ENCODE data around the gene LEPROT. TPM values are rescaled to one million over a fixed set of nuclear protein-coding genes. Genes with fewer than 3 reads are reported as not detected.

The LEPROT gene
- total RNA-seq, 1 experiment from 2014 or later: 63.1 TPM

DNA sequence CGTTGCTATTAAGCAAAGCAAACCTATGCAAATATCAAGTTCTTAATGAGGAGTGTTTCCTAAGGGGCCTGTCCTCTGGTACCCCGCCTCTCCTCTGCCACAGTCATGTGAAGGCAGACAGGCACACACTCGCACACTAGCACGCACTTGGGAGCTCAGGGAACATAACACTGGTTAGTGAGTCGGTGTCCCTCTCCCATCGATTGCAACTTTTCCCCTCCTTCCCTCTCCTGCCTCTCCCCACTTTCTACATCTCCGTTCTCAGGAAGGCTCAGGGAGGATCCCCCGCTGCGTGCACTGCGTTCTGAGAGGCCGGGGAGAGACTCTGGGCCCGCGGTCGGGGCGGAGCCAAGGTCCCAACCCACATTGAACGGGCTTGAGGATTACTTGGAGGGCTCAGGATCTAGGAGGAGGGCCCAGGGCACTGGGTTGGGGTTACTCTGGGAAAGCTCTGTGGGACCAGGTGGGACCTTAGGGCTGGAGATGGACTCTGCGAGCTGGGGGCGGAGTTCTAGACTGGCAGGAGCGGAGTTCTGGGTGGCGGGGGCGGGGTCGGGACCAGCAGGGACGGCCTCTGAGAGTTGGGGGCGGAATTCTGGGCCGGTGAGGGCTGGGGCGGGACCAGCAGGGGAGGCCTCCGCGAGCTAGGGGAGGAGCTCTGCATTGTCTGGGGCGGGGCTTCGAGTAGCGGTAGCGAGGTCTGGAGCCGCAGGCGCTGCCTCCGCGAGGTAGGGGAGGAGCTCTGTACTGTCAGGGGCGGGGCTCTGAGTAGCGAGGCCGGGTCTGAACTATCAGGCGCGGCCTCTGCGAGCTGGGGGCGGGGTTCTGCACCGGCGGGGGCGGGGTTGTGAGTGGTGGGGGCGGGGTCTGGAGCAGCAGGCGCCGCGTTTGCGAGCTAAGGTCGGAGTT is 533 bp upstream of the LEPROT start:
- intact Hi-C loops (cut with micrococcal nuclease): loop anchor here (1.0 to 10.0 kb wide), 6 partner anchors 77 to 1515 kb away; partner anchors contain the start of gene DNAJC6
- ChIA-PET CTCF (interaction anchor here (0.5 to 2.2 kb wide), 15 partner anchors 9 to 268 kb away, joined by 3 to 8 read pairs (median 4); no protein-coding TSS in a partner anchor), POLR2A (interaction anchor here (0.6 to 8.2 kb wide), 35 partner anchors 8 to 672 kb away, joined by 3 to 144 read pairs (median 4); partner anchors contain the start of gene DNAJC6)
- peak; percentile 97 for DNase-seq (ENCODE audit: unreplicated experiment)
- Mint-ChIP-seq H3K4me1 (ENCODE audit: insufficient read depth, unreplicated experiment) (peaks cover 28% of the 10 kb centered on the region), H3K27ac (ENCODE audit: low read depth, unreplicated experiment) (no peak overlapping the region), H3K4me3 (ENCODE audit: unreplicated experiment) (no peak overlapping the region), H3K27me3 (ENCODE audit: insufficient read depth, unreplicated experiment) (no peaks in the 10 kb centered on the region), H3K9me3 (ENCODE audit: unreplicated experiment) (no peaks in the 10 kb centered on the region), H3K36me3 (ENCODE audit: insufficient read depth, unreplicated experiment) (peaks cover 5% of the 10 kb centered on the region)
- TF ChIP-seq, protein P1, sequence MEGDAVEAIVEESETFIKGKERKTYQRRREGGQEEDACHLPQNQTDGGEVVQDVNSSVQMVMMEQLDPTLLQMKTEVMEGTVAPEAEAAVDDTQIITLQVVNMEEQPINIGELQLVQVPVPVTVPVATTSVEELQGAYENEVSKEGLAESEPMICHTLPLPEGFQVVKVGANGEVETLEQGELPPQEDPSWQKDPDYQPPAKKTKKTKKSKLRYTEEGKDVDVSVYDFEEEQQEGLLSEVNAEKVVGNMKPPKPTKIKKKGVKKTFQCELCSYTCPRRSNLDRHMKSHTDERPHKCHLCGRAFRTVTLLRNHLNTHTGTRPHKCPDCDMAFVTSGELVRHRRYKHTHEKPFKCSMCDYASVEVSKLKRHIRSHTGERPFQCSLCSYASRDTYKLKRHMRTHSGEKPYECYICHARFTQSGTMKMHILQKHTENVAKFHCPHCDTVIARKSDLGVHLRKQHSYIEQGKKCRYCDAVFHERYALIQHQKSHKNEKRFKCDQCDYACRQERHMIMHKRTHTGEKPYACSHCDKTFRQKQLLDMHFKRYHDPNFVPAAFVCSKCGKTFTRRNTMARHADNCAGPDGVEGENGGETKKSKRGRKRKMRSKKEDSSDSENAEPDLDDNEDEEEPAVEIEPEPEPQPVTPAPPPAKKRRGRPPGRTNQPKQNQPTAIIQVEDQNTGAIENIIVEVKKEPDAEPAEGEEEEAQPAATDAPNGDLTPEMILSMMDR (IDR thresholded peaks at IDR 0.05; ENCODE audit: unreplicated experiment): no peak
- BruUV-seq (replicated peaks): no TSS peak

DNA sequence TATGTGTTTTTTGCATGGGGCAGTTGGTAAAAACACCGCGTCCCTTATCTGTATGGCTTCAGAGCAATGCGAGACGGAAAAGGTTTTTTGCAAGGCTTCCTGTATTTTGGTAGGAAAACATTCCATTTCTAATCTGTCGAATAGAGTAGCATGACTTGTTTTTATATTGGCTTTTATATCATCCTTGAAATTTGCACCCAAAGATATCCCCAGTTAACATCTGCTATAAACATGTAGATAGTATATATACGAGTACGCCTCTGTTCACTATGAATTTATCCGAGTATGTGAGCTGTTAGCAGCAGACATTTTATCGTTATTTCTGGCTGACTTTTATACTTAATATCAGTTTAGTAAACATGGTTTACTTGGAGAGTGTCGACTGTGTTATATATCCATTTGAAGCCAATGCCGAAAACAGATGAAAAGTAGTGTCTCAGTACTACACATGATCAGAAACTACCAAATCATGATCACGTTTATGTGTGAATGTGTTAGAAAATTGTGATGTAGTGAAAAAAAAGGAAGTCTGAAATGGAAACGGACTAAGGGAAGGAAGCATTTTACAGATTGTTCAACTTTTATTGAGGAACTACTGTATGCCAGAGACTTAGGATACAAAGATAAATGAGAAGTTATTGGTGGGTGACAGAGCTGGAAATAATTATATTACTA is 1.0 kb downstream of the LEPROT start:
- H3K36me3 Mint-ChIP-seq (ENCODE audit: insufficient read depth, unreplicated experiment): peaks cover 18% of the 10 kb centered on the region
- DNase-seq (ENCODE audit: unreplicated experiment): no peak
- no peaks in the 10 kb centered on the region for H3K27me3 Mint-ChIP-seq (ENCODE audit: insufficient read depth, unreplicated experiment)
- H3K4me3 Mint-ChIP-seq (ENCODE audit: unreplicated experiment): no peak overlapping the region
- TSS peak; percentile 49 for BruUV-seq (replicated peaks)
- intact Hi-C loops (cut with micrococcal nuclease): loop anchor here (2.0 to 10.0 kb wide), 5 partner anchors 113 to 1513 kb away; partner anchors contain the start of gene DNAJC6
- no peaks in the 10 kb centered on the region for H3K9me3 Mint-ChIP-seq (ENCODE audit: unreplicated experiment)
- ChIA-PET POLR2A (interaction anchor here (0.6 to 8.2 kb wide), 16 partner anchors 12 to 845 kb away, joined by 3 to 144 read pairs (median 4); no protein-coding TSS in a partner anchor), CTCF (interaction anchor here (0.6 to 2.1 kb wide), 8 partner anchors 9 to 1893 kb away, joined by 3 to 8 read pairs (median 4); no protein-coding TSS in a partner anchor)
- H3K4me1 Mint-ChIP-seq (ENCODE audit: insufficient read depth, unreplicated experiment): peaks cover 43% of the 10 kb centered on the region
- TF ChIP-seq, protein P1 (IDR thresholded peaks at IDR 0.05; ENCODE audit: unreplicated experiment): no peak
- no peak overlapping the region for H3K27ac Mint-ChIP-seq (ENCODE audit: low read depth, unreplicated experiment)

DNA sequence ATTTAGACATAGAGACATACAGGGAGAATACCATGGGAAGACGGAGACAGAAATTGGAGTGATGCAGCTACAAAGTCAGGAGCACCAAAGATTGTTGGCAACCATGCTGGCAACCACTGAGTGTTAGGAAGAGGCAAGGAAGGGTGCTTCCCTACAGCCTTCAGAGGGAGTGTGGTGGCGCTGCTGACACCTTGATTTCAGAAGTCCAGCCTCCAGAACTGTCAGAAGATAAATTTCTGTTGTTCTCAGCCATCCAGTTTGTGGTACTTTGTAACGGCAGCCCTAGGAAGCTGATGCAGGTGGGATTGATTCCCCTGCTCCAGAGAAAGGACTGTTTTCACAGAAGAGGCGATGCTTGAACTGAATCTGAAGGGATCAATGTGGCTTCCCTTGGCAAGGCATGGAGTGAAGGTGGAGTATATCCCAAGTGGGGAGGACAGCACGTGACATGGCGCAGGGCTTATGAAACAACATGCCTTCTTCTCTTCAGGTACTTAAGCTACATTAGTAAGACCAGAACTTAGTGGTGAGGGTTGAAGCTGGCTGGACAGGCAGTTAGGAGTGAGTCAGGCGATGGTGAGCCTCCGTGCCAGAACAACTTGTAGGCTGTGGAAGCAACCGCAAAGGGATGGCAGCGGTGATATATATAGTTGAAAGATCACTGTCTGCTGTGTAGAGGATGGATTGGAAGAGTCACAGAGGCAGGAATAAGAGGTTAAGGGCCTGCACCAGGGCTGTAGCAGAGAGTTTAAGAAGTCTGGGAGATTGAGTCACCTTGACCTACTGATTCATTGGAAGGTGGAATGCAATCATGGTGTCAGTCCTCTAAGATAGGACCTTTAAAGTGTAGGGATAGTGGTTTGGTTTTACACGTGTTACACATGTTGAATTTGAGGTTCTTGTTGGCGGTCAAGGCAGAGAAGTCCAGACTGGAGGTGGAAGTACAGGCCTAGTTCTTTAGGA is 2.1 kb downstream of the LEPROT start:
- intact Hi-C loops (cut with micrococcal nuclease): loop anchor here (5.0 to 10.0 kb wide), 3 partner anchors 250 to 1512 kb away; no protein-coding TSS in a partner anchor
- DNase-seq (ENCODE audit: unreplicated experiment): peak; percentile 91
- H3K27ac Mint-ChIP-seq (ENCODE audit: low read depth, unreplicated experiment): no peak overlapping the region
- ChIA-PET POLR2A (interaction anchor here (0.6 to 8.2 kb wide), 21 partner anchors 8 to 844 kb away, joined by 3 to 144 read pairs (median 3); no protein-coding TSS in a partner anchor), CTCF (interaction anchor here (0.6 to 2.1 kb wide), 14 partner anchors 8 to 1892 kb away, joined by 3 to 8 read pairs (median 4); no protein-coding TSS in a partner anchor)
- H3K27me3 Mint-ChIP-seq (ENCODE audit: insufficient read depth, unreplicated experiment): no peaks in the 10 kb centered on the region
- TF ChIP-seq, protein P1 (IDR thresholded peaks at IDR 0.05; ENCODE audit: unreplicated experiment): no peak
- H3K4me3 Mint-ChIP-seq (ENCODE audit: unreplicated experiment): no peak overlapping the region
- no TSS peak for BruUV-seq (replicated peaks)
- H3K36me3 Mint-ChIP-seq (ENCODE audit: insufficient read depth, unreplicated experiment): peaks cover 24% of the 10 kb centered on the region
- no peaks in the 10 kb centered on the region for H3K9me3 Mint-ChIP-seq (ENCODE audit: unreplicated experiment)
- H3K4me1 Mint-ChIP-seq (ENCODE audit: insufficient read depth, unreplicated experiment): peaks cover 40% of the 10 kb centered on the region
